Erythroblast (primary cell): ENCODE results near the gene ANKMY1.

ENCODE experiments used
- GATA1 ChIP-seq: IDR thresholded peaks from 2 replicates; pipeline ENCODE4 v1.6.1; 2011; ENCODE audit warnings: low read depth, mild to moderate bottlenecking, control low read depth, low read length, moderate library complexity
- POLR2A ChIP-seq: IDR thresholded peaks from 2 replicates; pipeline ENCODE4 v1.6.1; 2011; ENCODE audit warnings: mild to moderate bottlenecking, low read length

GRCh38 chr2:240532031-240532775 is 25.6 kb downstream of the ANKMY1 start:
- TF ChIP-seq POLR2A = no peak
- TF ChIP-seq GATA1 = no peak
